NT2/D1 (cell line): Measurements from ENCODE around the gene MFAP3L.

ENCODE experiments used
- DNase-seq: peaks from one replicate; pipeline ENCODE4 v3.0.0-alpha.2; 2011; ENCODE audit warnings: low read depth, low spot score
- H3K27me3 ChIP-seq: 2 replicates; pipeline ENCODE4 v1.6.0; 2011; ENCODE audit warnings: mild to moderate bottlenecking; ENCODE audit not compliant: insufficient read length, insufficient read depth
- H3K36me3 ChIP-seq: 2 replicates; pipeline ENCODE4 v1.6.1; 2011; ENCODE audit warnings: mild to moderate bottlenecking, low read length, mixed read lengths; ENCODE audit not compliant: insufficient read depth, insufficient read length
- H3K4me1 ChIP-seq: 2 replicates; pipeline ENCODE4 v1.5.1; 2011; ENCODE audit not compliant: insufficient read depth, insufficient read length
- H3K4me3 ChIP-seq: 2 replicates; pipeline ENCODE4 v1.5.1; 2011; ENCODE audit warnings: low read depth; ENCODE audit not compliant: insufficient read length
- H3K9ac ChIP-seq: 2 replicates; pipeline ENCODE4 v1.6.0; 2011; ENCODE audit warnings: low read depth; ENCODE audit not compliant: insufficient read length
- H3K9me3 ChIP-seq: 2 replicates; pipeline ENCODE4 v1.5.1; 2011; ENCODE audit warnings: mild to moderate bottlenecking, low read length; ENCODE audit not compliant: insufficient read depth
- SUZ12 ChIP-seq: IDR thresholded peaks from 2 replicates; pipeline ENCODE4 v1.6.1; 2011; ENCODE audit not compliant: insufficient read length, insufficient read depth; ENCODE audit errors: extremely low read depth
- YY1 ChIP-seq: IDR thresholded peaks from 2 replicates; pipeline ENCODE4 v1.6.1; 2011; ENCODE audit not compliant: insufficient read length, insufficient read depth
- ZNF274 ChIP-seq: IDR thresholded peaks from 2 replicates; pipeline ENCODE4 v1.6.1; 2011; ENCODE audit warnings: mild to moderate bottlenecking, low read depth, low read length

MFAP3L gene

DNA sequence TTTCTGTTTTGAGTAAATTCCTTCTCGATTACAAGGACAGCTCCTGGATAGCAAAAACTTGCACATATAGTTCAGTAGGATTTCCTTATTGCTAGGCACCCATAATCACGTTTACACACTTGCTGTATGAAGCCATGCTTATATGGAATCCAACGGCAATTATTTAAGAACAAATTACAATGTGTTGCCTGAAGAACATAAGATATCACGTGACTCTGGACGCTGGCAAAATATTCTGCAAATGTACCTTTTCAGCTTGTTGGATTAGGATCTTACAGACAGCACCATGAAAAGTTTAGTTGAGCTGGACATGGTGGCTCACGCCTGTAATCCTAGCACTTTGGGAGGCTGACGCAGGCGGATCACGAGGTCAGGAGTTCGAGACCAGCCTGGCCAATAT lies 17.4 kb downstream of the MFAP3L start:
- TF ChIP-seq SUZ12, result no peak
- TF ChIP-seq YY1, result no peak
- TF ChIP-seq ZNF274, result no peak
- Histone ChIP-seq H3K36me3 (no peaks in the 10 kb centered on the region), H3K9ac (no peak overlapping the region), H3K27me3 (no peaks in the 10 kb centered on the region), H3K9me3 (no peaks in the 10 kb centered on the region), H3K4me1 (no peaks in the 10 kb centered on the region), H3K4me3 (no peak overlapping the region)
- DNase-seq, result no peak

DNA sequence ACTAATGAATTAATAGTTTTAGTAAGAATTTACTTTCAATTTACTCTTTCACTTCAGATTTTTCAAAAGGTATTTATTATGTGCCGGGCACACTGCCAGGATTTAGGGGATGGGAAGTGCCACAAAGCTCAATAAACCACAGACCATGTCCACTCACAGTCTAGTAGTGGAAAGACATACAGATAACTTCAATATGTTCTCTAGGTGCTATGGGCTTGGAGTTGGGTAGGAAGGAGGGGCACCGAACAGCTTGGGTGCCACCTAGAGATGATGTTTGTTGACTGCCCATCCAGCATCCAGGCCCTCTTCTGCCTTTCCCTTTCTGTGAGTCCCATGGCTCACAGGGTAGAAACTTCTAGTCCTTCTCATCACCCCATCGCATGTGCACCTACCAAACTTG lies 17.8 kb downstream of the MFAP3L start:
- no peak for DNase-seq
- Histone ChIP-seq H3K4me1 (no peaks in the 10 kb centered on the region), H3K36me3 (no peaks in the 10 kb centered on the region), H3K27me3 (no peaks in the 10 kb centered on the region), H3K9ac (no peak overlapping the region), H3K9me3 (no peaks in the 10 kb centered on the region), H3K4me3 (no peak overlapping the region)
- TF ChIP-seq ZNF274 (no peak), YY1 (no peak), SUZ12 (no peak)

DNA sequence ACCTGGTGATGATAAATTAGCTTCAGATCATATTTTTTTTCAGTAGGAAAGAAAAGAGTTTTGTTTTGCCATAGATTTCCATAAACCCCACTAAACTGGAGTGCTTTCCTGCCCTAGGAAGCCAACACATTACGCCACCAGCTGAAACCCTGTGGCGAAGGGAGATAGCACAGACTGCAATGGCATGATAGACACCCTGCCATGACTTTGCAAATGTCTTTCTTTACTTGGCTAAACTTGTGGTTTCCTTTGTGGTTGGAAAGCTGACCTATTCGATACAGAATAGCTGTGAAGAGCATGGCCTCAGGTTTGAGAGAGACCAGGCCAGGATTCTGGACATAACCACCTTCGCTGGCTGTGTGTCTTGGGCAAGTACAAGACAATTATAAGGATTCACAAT lies 19.1 kb downstream of the MFAP3L start:
- H3K27me3 ChIP-seq, result no peaks in the 10 kb centered on the region
- no peak overlapping the region for H3K9ac ChIP-seq
- no peaks in the 10 kb centered on the region for H3K36me3 ChIP-seq
- no peaks in the 10 kb centered on the region for H3K4me1 ChIP-seq
- TF ChIP-seq ZNF274 (no peak), SUZ12 (no peak), YY1 (no peak)
- no peaks in the 10 kb centered on the region for H3K9me3 ChIP-seq
- DNase-seq, result no peak
- no peak overlapping the region for H3K4me3 ChIP-seq

DNA sequence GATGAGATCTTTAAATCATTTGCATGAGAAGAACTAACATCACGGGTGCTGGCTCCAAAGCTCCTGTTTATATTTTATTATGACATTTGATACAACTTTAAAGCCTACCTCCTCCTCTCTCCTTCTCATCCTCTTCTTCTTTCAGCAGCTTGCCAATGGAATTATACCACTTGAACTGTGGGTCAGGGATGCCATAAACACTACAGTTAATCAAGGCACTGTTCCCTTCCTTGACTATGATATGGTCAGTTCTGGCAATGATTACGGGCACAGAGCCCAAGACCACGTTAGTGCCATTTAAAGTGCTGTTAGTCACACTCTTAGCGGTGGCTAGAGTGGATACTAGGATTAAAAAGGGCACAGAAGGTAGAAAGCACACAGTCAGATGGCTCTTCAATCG lies 20.7 kb downstream of the MFAP3L start:
- H3K4me1 ChIP-seq, result no peaks in the 10 kb centered on the region
- no peak overlapping the region for H3K9ac ChIP-seq
- no peak for DNase-seq
- no peak overlapping the region for H3K4me3 ChIP-seq
- H3K36me3 ChIP-seq, result no peaks in the 10 kb centered on the region
- H3K9me3 ChIP-seq, result no peaks in the 10 kb centered on the region
- no peaks in the 10 kb centered on the region for H3K27me3 ChIP-seq
- no peak for TF ChIP-seq ZNF274
- TF ChIP-seq YY1, result no peak

DNA sequence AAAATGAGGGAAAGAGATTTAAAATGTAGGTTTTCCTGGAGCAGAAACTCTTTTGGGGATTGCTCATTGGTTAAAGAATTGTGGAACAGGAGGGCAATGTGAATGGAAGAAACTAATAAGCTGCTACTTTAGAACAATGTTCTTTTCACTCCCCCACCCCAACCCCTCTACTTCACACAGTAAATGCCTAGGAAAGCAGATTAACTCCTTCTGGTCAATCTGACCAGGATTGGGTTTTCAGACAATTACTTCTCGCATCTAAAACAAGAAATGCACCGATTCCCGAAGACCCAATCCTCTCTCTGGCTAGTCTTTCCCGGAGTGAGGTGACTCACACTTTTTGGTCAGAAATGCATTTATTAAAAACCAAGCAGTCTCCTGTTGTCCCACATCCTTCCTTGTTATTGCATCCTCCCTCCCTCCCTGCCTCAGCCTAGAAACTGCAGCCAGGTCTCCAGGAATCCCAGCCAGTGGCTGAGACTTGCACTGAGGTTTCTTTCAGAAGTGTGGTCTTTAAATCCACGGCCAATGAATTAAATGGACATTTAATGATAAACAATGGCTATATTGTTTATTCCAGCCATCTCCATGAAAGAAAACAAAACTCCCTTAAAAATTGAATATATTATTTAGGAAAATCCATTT lies 21.4 kb downstream of the MFAP3L start:
- Histone ChIP-seq H3K9ac (no peak overlapping the region), H3K4me3 (no peak overlapping the region), H3K4me1 (no peaks in the 10 kb centered on the region), H3K36me3 (no peaks in the 10 kb centered on the region), H3K27me3 (no peaks in the 10 kb centered on the region), H3K9me3 (no peaks in the 10 kb centered on the region)
- TF ChIP-seq SUZ12, result no peak
- TF ChIP-seq ZNF274, result no peak
- no peak for TF ChIP-seq YY1
- no peak for DNase-seq

DNA sequence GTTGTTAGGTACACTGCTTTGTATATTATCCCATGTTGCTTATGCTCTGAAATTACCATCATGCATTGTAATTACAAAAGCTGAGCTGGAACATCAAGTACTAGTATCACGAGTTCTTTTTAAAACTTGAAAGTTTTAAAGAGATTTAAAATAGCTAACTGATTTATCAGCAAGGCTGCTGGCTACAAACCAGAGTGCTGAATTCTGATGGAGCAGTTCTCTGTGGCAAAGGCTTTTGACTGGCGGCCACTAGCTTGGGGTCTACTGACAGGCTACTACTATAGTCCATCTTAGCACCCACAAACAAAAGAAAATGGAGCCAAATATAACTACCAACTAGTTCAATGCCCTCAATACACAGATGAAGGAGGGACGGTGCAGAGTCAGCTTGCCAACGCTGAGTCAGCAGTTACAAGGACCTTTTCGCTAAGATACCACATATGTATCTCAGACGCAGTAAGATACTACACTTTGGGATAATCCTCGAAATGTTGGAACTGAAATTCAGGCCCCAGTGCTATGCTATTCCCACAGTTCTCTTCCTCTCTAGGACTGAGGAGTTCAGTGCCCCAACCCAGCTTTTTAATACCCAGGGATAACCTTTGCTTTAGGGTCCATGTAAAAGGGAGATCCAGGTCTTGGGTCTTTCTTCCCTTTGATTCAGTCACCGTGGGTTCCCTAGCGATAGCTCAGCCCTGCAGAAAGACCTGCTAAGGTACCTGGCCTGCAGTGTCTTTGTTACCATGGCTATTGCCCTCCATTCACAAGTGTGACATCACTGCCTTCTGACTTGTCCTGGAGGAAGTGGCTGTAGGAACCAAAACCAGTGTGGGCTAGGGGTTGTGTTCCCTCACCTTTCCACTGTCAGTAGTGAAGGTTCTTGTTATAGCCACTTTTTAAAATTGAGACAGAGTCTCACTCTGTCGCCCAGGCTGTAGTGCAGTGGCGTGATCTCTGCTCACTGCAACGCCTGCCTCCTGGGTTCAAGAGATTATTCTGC lies 22.8 kb downstream of the MFAP3L start:
- Histone ChIP-seq H3K4me3 (no peak overlapping the region), H3K9me3 (no peaks in the 10 kb centered on the region), H3K9ac (no peak overlapping the region), H3K27me3 (no peaks in the 10 kb centered on the region), H3K36me3 (no peaks in the 10 kb centered on the region), H3K4me1 (no peaks in the 10 kb centered on the region)
- TF ChIP-seq ZNF274 (no peak), SUZ12 (no peak), YY1 (no peak)
- no peak for DNase-seq

DNA sequence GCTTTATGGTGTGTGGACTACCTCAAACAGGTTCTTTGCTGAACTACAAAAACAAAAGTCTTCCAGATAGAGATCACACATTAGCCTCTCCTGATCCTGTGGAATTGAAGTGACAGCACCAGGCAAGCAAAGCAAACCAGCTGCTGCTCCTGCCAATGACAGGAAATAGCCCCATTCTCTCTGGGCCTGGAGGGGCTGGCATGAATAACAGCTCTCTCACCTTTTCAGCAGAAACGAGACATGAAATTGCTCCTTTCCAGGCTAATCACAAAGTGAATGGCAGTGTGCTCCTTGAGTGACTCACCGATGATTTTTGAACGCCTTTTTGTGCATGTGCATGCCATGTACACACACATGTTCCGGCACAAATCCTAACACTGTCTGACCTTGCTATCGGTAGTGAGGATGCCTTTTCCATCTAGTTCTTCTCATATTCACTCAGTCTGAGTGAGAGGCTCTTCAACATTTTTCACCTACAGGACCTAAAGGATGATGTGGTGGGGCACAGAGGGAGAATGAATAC lies 24.4 kb downstream of the MFAP3L start:
- Histone ChIP-seq H3K36me3 (no peaks in the 10 kb centered on the region), H3K9me3 (no peaks in the 10 kb centered on the region), H3K27me3 (no peaks in the 10 kb centered on the region), H3K4me3 (no peak overlapping the region), H3K9ac (no peak overlapping the region), H3K4me1 (no peaks in the 10 kb centered on the region)
- TF ChIP-seq YY1, result no peak
- TF ChIP-seq SUZ12, result no peak
- TF ChIP-seq ZNF274, result no peak
- no peak for DNase-seq
